Fibroblast of villous mesenchyme (primary cell): ENCODE results near the gene NALCN. TPM values are rescaled to one million over a fixed set of nuclear protein-coding genes. Genes with fewer than 3 reads are reported as not detected.

Source experiments
- DNase-seq: peaks from one replicate; pipeline ENCODE4 v3.0.0-alpha.2; 2010; ENCODE audit warnings: low read depth
- H3K4me3 ChIP-seq: 2 replicates; pipeline ENCODE4 v1.5.1; 2011; ENCODE audit warnings: low read depth, mild to moderate bottlenecking, low read length
- total RNA-seq: library from RNA; depleted of rRNA; stranded (reverse); fragments of >200 nt; gene quantifications from 2 replicates; pipeline ENCODE4 v1.2.3, GENCODE V29; 2012
- TF ChIP-seq, protein P1 (sequence below): IDR thresholded peaks from 2 replicates; pipeline ENCODE4 v1.5.1; 2012; ENCODE audit warnings: low read depth, mild to moderate bottlenecking, low read length; ENCODE audit not compliant: insufficient read depth

NALCN gene
- total RNA-seq, 1 donor: 1.7 TPM

GRCh38 chr13:101053301-101054093, 362.8 kb downstream of the NALCN start:
- TF ChIP-seq, protein P1, sequence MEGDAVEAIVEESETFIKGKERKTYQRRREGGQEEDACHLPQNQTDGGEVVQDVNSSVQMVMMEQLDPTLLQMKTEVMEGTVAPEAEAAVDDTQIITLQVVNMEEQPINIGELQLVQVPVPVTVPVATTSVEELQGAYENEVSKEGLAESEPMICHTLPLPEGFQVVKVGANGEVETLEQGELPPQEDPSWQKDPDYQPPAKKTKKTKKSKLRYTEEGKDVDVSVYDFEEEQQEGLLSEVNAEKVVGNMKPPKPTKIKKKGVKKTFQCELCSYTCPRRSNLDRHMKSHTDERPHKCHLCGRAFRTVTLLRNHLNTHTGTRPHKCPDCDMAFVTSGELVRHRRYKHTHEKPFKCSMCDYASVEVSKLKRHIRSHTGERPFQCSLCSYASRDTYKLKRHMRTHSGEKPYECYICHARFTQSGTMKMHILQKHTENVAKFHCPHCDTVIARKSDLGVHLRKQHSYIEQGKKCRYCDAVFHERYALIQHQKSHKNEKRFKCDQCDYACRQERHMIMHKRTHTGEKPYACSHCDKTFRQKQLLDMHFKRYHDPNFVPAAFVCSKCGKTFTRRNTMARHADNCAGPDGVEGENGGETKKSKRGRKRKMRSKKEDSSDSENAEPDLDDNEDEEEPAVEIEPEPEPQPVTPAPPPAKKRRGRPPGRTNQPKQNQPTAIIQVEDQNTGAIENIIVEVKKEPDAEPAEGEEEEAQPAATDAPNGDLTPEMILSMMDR: no peak
- no peak overlapping the region for H3K4me3 ChIP-seq
- no peak for DNase-seq

- TF ChIP-seq, protein P1: no peak
- no peak for DNase-seq
- no peak overlapping the region for H3K4me3 ChIP-seq
These were observed 367.0 kb downstream of the NALCN start for GRCh38 chr13:101049166-101049850.

DNA sequence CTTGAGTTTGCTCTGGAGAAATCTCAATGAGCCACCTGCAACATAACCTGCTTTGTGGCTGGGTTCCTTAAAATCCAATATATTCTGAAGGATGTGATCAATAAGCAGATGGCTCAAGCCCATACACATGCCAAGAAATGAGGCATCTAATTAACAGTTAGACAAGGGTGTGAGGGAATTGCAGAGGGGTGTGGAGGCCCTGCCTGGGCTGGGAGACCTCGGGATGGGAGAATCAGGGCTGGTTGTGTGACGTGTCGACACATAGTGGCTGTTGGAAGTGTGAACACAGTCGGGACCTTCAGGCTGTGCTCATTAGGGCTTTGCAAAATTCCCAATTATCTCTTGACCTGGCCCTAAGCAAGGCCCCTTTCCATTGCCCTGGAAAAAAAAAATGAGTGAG, 379.8 kb downstream of the NALCN start:
- DNase-seq: no peak
- TF ChIP-seq, protein P1: no peak
- no peak overlapping the region for H3K4me3 ChIP-seq

DNA sequence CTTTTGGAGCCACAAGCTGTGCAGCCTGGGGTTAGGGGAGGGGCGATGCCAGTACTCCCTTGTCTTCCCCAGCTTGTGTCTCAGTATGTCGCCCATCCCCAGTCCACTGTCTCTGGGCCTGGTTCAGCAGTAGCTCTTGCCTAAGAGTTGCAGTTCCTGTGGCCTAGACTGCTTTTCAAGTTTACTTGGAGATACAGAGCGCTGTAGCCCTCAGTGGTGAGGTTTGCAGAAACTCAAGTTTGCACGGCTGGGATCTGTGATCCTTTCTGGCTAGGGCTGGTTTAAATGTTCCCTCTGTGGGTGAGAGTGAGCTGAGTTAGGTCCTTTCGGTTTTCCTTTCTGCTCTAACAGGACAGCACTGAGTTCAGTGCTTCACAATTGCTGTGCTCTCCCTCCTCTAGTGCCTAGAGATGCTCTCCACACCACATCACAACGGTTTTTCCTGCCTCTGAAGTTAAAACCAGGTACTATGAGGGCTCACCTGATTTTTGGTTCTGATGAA, 381.1 kb downstream of the NALCN start:
- DNase-seq: no peak
- H3K4me3 ChIP-seq: no peak overlapping the region
- TF ChIP-seq, protein P1: no peak

GRCh38 chr13:101026736-101027398, 389.4 kb downstream of the NALCN start:
- H3K4me3 ChIP-seq: no peak overlapping the region
- no peak for DNase-seq
- TF ChIP-seq, protein P1: no peak

DNA sequence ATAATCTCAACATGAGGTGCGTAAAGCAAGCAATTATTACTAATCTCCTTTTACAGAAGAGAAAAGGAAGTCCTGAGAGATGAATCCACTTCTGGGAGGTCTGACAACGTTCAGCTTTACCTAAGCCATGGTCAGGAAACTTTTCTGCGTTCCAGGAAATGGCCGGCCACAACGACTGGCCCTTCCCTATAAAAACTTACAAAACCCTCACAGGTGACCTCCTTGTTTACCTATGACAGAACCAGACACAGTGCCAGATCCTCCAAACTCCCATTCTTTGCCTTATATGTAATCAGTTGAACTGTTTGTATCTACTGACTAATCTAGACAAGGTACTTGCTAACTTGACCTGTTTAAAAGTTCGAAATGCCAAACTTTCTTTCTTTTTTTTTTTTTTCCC, 390.0 kb downstream of the NALCN start:
- no peak overlapping the region for H3K4me3 ChIP-seq
- no peak for DNase-seq
- TF ChIP-seq, protein P1: no peak
